Vagina (tissue), 2 donors: ENCODE data around the gene PNCK. TPM values are rescaled to one million over a fixed set of nuclear protein-coding genes. Genes with fewer than 3 reads are reported as not detected.

Source experiments
- DNase-seq, 2 donors: peaks; one replicate each; pipeline ENCODE4 v3.0.0-alpha.2; 2017; ENCODE audit errors: extremely low spot score in 2 of 2
- H3K27ac ChIP-seq: fragments of 200-600 bp; sonication (generic); one replicate; pipeline ENCODE4 v1.5.1; 2019
- H3K27me3 ChIP-seq: fragments of 200-600 bp; sonication (generic); one replicate; pipeline ENCODE4 v1.5.1; 2019
- H3K36me3 ChIP-seq, 2 donors: fragments of 200-600 bp; sonication (generic); one replicate each; pipeline ENCODE4 v1.5.1; 2017 to 2019
- H3K4me1 ChIP-seq: fragments of 200-600 bp; sonication (generic); one replicate; pipeline ENCODE4 v1.5.1; 2019
- H3K4me3 ChIP-seq, 2 donors: fragments of 200-600 bp; sonication (generic); 1 replicate in 1 of 2; 2 replicates in 1 of 2; pipeline ENCODE4 v1.5.1; 2016 to 2019
- H3K9me3 ChIP-seq: fragments of 200-600 bp; sonication (generic); one replicate; pipeline ENCODE4 v1.5.1; 2019
- POLR2A ChIP-seq, 2 donors: fragments of 450-650 bp; IDR thresholded peaks; one replicate each; pipeline ENCODE4 v1.6.1; 2017; ENCODE audit warnings: antibody characterized with exemption in 2 of 2, mild to moderate bottlenecking in 2 of 2, moderate library complexity in 2 of 2
- POLR2AphosphoS5 ChIP-seq, 2 donors: sonication (generic); formaldehyde crosslinking; IDR thresholded peaks; one replicate each; pipeline ENCODE4 v1.9.0; 2017; ENCODE audit warnings: antibody characterized with exemption in 2 of 2, mild to moderate bottlenecking in 2 of 2, low read depth in 1 of 2; ENCODE audit not compliant: insufficient read depth in 1 of 2
- intact Hi-C: fragments of 100-400 bp; cut with DNase I; formaldehyde crosslinking; loops from one replicate; pipeline ENCODE4 v1.15.1; 2023
- total RNA-seq: library from RNA; depleted of rRNA; stranded (reverse); fragments of >200 nt; gene quantifications from one replicate; pipeline ENCODE4 v1.2.3, GENCODE V29; 2016
- TF ChIP-seq, protein P1 (sequence below), 3 experiments: fragments of 450-650 bp in 2 of 3; fragments of 200-600 bp in 1 of 3; sonication (generic) in 1 of 3; IDR thresholded peaks; one replicate each; pipeline ENCODE4 v1.5.1; 2017 to 2019; ENCODE audit warnings: antibody characterized with exemption in 3 of 3, mild to moderate bottlenecking in 2 of 3, moderate library complexity in 2 of 3

The PNCK gene
- total RNA-seq, 1 donor from 2014 or later = 9.3 TPM

DNA sequence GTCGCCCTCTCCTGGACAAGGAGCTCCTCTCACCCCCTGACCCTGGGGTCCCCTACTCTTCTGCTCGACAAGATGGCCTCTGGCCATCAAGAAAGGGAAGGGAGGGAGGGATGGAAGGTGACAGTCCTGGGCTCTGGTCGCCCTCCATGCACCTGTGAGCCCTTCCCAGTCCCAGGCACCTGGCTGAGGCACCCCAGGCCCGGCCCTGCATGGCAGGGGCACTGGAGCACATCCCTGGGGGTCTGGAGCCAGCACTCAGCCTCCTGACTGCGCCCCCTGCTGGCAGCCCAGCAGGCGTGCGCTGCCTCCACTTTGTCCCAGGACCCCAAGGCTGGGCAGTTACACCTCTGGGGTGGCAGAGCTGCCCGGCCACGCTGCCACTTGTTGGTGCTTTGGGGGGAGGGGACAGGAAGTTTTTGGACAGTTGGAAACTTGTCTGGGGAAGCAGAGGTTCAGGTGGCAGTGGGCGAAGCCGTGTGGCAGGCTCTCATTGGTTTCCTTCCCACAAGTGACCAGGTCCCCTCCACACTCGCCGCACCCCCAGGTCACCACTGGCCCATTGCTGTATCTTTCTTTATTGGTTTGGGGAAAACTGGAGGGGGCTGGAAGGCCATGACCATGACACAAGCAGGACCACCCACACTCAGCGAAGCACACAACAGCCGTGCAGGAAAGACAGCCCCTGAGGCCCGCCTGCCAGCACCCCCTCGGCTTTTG, 4.3 kb downstream of the PNCK start:
- Histone ChIP-seq H3K4me3 (no peak overlapping the region), H3K27me3 (no peaks in the 10 kb centered on the region), H3K9me3 (no peaks in the 10 kb centered on the region), H3K36me3 (no peaks in the 10 kb centered on the region), H3K27ac (no peak overlapping the region), H3K4me1 (peaks cover 4% of the 10 kb centered on the region)
- TF ChIP-seq POLR2AphosphoS5 (IDR thresholded peaks at IDR 0.05; ENCODE audit: insufficient read depth in 1 of 2, low read depth in 1 of 2) (no peak), POLR2A (IDR thresholded peaks at IDR 0.05) (no peak)
- TF ChIP-seq, protein P1, sequence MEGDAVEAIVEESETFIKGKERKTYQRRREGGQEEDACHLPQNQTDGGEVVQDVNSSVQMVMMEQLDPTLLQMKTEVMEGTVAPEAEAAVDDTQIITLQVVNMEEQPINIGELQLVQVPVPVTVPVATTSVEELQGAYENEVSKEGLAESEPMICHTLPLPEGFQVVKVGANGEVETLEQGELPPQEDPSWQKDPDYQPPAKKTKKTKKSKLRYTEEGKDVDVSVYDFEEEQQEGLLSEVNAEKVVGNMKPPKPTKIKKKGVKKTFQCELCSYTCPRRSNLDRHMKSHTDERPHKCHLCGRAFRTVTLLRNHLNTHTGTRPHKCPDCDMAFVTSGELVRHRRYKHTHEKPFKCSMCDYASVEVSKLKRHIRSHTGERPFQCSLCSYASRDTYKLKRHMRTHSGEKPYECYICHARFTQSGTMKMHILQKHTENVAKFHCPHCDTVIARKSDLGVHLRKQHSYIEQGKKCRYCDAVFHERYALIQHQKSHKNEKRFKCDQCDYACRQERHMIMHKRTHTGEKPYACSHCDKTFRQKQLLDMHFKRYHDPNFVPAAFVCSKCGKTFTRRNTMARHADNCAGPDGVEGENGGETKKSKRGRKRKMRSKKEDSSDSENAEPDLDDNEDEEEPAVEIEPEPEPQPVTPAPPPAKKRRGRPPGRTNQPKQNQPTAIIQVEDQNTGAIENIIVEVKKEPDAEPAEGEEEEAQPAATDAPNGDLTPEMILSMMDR (IDR thresholded peaks at IDR 0.05) = peak in 2 of 3 experiments; percentile 51 to 58
- DNase-seq = no peak
- intact Hi-C loops = loop anchor here (10.0 kb wide), 1 partner anchor 725 kb away; no protein-coding TSS in a partner anchor

DNA sequence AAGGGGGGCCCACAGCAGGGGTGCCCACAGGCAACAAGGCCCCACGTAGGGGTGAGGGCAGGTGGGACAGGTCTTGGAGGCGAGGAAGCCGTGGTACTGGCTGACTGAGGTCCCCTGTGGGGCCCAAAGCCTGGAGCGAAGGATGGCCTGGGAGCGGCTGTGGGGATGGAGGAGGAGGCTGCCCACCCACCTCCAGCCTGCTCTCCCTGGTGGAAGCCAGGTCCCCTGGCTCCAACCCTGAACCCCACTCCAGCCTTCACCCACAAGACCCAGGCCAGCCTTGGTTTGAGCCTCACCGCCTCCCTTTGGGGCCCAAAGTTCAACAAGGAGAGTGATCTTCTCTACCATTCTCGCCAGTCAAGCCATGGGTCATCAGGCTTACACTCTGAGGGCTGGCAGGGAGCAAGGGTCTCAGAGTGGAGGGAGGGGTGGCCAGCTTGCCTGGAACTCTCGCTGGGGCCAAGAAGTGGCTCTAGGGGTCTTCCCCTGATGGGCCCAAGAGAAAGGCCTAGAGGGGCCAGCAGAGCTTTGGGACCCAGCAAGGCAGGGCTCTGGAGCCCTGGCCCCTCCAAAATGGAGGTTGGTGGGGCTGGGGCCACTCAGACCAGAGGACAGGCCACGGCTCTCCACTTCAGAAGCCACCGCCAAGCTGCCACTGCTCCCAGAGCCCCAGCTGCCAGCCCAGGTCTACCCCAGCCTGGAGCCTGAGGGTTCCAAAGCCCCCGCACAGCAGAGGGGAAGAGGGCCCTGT, 5.0 kb downstream of the PNCK start:
- TF ChIP-seq POLR2A (IDR thresholded peaks at IDR 0.05) = no peak
- TF ChIP-seq, protein P1 (IDR thresholded peaks at IDR 0.05) = no peak
- TF ChIP-seq POLR2AphosphoS5 (IDR thresholded peaks at IDR 0.05; ENCODE audit: insufficient read depth in 1 of 2, low read depth in 1 of 2) = no peak
- Histone ChIP-seq H3K4me3 (no peak overlapping the region), H3K4me1 (peaks cover 4% of the 10 kb centered on the region), H3K36me3 (no peaks in the 10 kb centered on the region), H3K27me3 (no peaks in the 10 kb centered on the region), H3K9me3 (no peaks in the 10 kb centered on the region), H3K27ac (no peak overlapping the region)
- intact Hi-C loops = loop anchor here (10.0 kb wide), 1 partner anchor 724 kb away; no protein-coding TSS in a partner anchor
- DNase-seq = no peak

DNA sequence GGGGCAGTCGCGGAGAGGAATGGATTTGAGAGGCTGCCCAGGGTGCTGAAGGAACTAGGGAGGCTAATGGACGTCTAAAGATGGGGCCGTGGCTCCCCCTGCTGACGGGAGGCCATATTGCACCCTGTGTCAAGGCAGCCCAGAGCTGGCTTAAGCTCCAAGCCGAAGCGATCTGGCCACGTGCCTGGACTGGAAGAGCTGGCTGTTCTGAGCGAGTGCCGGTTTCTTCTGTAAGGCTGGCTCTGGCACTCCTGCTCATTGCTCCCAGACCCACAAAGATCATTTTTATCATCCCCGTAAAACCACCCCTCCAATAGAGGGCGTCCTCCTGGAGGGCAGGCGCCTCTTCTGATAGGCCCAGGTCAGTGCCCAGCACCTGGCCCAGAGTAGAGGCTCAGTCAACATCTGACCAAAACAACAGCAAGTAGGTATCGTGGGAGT, 5.6 kb downstream of the PNCK start:
- no peaks in the 10 kb centered on the region for H3K36me3 ChIP-seq
- no peak for DNase-seq
- peaks cover 2% of the 10 kb centered on the region for H3K4me1 ChIP-seq
- no peaks in the 10 kb centered on the region for H3K27me3 ChIP-seq
- no peak overlapping the region for H3K27ac ChIP-seq
- no peak for TF ChIP-seq POLR2AphosphoS5 (IDR thresholded peaks at IDR 0.05; ENCODE audit: insufficient read depth in 1 of 2, low read depth in 1 of 2)
- TF ChIP-seq, protein P1 (IDR thresholded peaks at IDR 0.05) = peak; percentile 29 to 59 (median 51)
- no peak overlapping the region for H3K4me3 ChIP-seq
- no peaks in the 10 kb centered on the region for H3K9me3 ChIP-seq
- intact Hi-C loops = loop anchor here (10.0 kb wide), 1 partner anchor 723 kb away; no protein-coding TSS in a partner anchor

DNA sequence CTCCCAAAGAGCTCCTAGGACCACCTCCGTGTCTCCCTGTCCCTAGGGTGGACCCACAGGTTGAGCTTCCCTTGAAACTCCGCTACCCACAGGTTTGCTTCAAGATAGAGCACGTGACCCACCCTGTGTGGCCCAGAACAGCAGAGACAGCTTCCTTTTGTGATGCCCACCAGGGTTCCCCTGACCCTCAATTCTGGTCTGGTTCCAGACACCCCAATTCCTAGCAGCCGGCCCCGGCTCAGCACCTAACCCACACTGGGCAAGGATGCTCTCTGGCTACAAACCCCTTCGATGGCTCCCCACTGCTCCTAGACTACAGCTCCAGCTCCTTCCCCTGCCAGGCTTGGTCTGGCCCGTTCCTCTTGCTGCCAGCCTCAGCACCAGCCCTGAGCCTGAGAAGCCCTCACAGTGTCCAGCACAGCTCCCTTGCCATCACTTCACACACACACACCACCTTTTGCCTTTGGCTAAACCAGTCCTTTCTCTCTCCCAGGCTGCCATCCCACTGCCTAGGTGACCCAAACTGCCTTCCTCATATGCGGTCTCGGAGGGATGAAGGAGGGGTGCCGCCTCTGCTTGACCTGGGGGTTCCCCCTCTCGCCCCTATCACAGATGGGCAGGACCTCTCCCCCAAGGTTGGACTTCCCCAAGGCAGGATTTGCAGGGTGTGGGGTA, 6.2 kb downstream of the PNCK start:
- H3K27ac ChIP-seq = no peak overlapping the region
- no peaks in the 10 kb centered on the region for H3K27me3 ChIP-seq
- no peak overlapping the region for H3K4me3 ChIP-seq
- no peak for DNase-seq
- no peaks in the 10 kb centered on the region for H3K36me3 ChIP-seq
- intact Hi-C loops = loop anchor here (10.0 kb wide), 1 partner anchor 723 kb away; no protein-coding TSS in a partner anchor
- H3K9me3 ChIP-seq = no peaks in the 10 kb centered on the region
- no peaks in the 10 kb centered on the region for H3K4me1 ChIP-seq
- TF ChIP-seq POLR2AphosphoS5 (IDR thresholded peaks at IDR 0.05; ENCODE audit: insufficient read depth in 1 of 2, low read depth in 1 of 2) (no peak), POLR2A (IDR thresholded peaks at IDR 0.05) (no peak)
- TF ChIP-seq, protein P1 (IDR thresholded peaks at IDR 0.05) = no peak
